Measurements from ENCODE around the gene HADH.
"Not testable (repeated sequence)": the region's sequence is repeated elsewhere in the genome, so short reads cannot be mapped to it uniquely, and the experiment has no call there.

Gene HADH

DNA sequence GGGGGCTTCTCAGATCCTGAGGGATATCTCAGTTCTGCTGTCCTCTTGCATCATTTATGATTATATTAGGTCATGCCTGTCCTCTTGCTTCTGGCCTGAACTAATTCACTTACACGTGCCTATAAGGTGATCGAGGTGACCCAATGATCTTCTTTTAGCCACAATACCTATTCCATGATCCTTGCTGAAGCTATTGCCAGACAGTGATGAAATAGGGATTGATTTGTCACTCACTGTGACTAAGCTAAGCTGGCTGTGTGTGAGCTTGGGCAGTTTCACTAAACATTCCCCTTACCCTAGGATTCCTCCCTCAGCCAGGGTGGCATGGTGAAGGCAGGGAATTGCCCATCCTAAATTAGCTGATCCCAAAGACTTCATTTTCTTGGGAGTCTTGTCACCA lies 19.0 kb downstream of the HADH start:
- Histone ChIP-seq H3K9me2 (ENCODE audit: low read depth, low read length) (no peaks in the 10 kb centered on the region), H3K36me3 (ENCODE audit: insufficient read depth, low read length) (peaks cover 49% of the 10 kb centered on the region)

DNA sequence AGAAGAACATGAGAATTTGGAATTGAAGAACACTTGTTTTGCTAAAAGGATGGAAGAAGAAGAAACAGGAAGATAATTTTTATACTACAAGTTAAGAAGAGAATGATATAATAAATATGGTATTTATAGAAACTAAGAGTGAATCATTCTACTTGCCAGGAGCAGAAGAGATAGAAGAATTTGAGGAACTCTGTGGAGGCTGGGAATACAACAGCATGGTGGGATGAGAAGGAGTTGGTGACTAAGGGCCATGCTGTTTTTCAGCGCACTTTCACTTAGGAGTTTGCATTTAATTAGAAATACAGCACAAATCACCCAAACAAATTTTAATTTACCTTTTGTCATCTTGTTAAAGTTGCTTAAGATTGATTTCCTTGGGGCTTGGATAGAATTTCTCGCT lies 20.5 kb downstream of the HADH start:
- Histone ChIP-seq H3K4me3 (ENCODE audit: low read depth, low read length, poor library complexity, severe bottlenecking) (no peak overlapping the region), H3F3A (ENCODE audit: insufficient read depth, low read length) (no peaks in the 10 kb centered on the region), H3K27ac (ENCODE audit: low read depth, low read length, poor library complexity, severe bottlenecking) (no peak overlapping the region), H3K79me2 (ENCODE audit: insufficient read depth, low read length) (peaks cover 4% of the 10 kb centered on the region), H3K9me3 (ENCODE audit: low read length) (no peaks in the 10 kb centered on the region), H3K27me3 (ENCODE audit: insufficient read depth, low read length) (no peaks in the 10 kb centered on the region), H3K4me2 (ENCODE audit: low read length) (no peak overlapping the region), H2AFZ (ENCODE audit: low read length) (no peak overlapping the region), H4K20me1 (ENCODE audit: insufficient read depth, low read length) (no peaks in the 10 kb centered on the region), H3K4me1 (ENCODE audit: insufficient read depth, low read length, severe bottlenecking) (no peaks in the 10 kb centered on the region), H3K9ac (ENCODE audit: low read length) (no peak overlapping the region), H3K9me2 (ENCODE audit: low read depth, low read length) (no peaks in the 10 kb centered on the region), H3K36me3 (ENCODE audit: insufficient read depth, low read length) (peaks cover 57% of the 10 kb centered on the region)
- TF ChIP-seq CTCF (IDR thresholded peaks at IDR 0.05; ENCODE audit: low read length) (no peak), EZH2 (IDR thresholded peaks at IDR 0.05; ENCODE audit: borderline replicate concordance, low read length) (no peak)

More for the DNA sequence above, 19.0 kb downstream of the HADH start:
- no peaks in the 10 kb centered on the region for H4K20me1 ChIP-seq (ENCODE audit: insufficient read depth, low read length)
- H3K4me1 ChIP-seq (ENCODE audit: insufficient read depth, low read length, severe bottlenecking) = peaks cover 4% of the 10 kb centered on the region
- no peak overlapping the region for H3K27ac ChIP-seq (ENCODE audit: low read depth, low read length, poor library complexity, severe bottlenecking)
- H3K27me3 ChIP-seq (ENCODE audit: insufficient read depth, low read length) = no peaks in the 10 kb centered on the region
- H3K4me2 ChIP-seq (ENCODE audit: low read length) = no peak overlapping the region
- no peaks in the 10 kb centered on the region for H3F3A ChIP-seq (ENCODE audit: insufficient read depth, low read length)
- TF ChIP-seq EZH2 (IDR thresholded peaks at IDR 0.05; ENCODE audit: borderline replicate concordance, low read length) = no peak
- H3K9ac ChIP-seq (ENCODE audit: low read length) = no peak overlapping the region
- H3K4me3 ChIP-seq (ENCODE audit: low read depth, low read length, poor library complexity, severe bottlenecking) = no peak overlapping the region
- H2AFZ ChIP-seq (ENCODE audit: low read length) = no peak overlapping the region
- peaks cover 4% of the 10 kb centered on the region for H3K79me2 ChIP-seq (ENCODE audit: insufficient read depth, low read length)
- no peaks in the 10 kb centered on the region for H3K9me3 ChIP-seq (ENCODE audit: low read length)

GRCh38 chr4:108012382-108012781 lies 22.7 kb downstream of the HADH start:
- H3K9me2 ChIP-seq (ENCODE audit: low read depth, low read length); H3K4me1 ChIP-seq (ENCODE audit: insufficient read depth, low read length, severe bottlenecking); H3K4me2 ChIP-seq (ENCODE audit: low read length); H4K20me1 ChIP-seq (ENCODE audit: insufficient read depth, low read length); H3K9ac ChIP-seq (ENCODE audit: low read length); H3K9me3 ChIP-seq (ENCODE audit: low read length); H3F3A ChIP-seq (ENCODE audit: insufficient read depth, low read length); H3K27me3 ChIP-seq (ENCODE audit: insufficient read depth, low read length); H3K27ac ChIP-seq (ENCODE audit: low read depth, low read length, poor library complexity, severe bottlenecking); H3K79me2 ChIP-seq (ENCODE audit: insufficient read depth, low read length); H2AFZ ChIP-seq (ENCODE audit: low read length); H3K4me3 ChIP-seq (ENCODE audit: low read depth, low read length, poor library complexity, severe bottlenecking): not testable (repeated sequence)
- peaks cover 77% of the 10 kb centered on the region for H3K36me3 ChIP-seq (ENCODE audit: insufficient read depth, low read length)

- Histone ChIP-seq H4K20me1 (ENCODE audit: insufficient read depth, low read length) (no peaks in the 10 kb centered on the region), H3K4me2 (ENCODE audit: low read length) (no peak overlapping the region), H3K36me3 (ENCODE audit: insufficient read depth, low read length) (peaks cover 79% of the 10 kb centered on the region), H3K4me3 (ENCODE audit: low read depth, low read length, poor library complexity, severe bottlenecking) (no peak overlapping the region), H3K4me1 (ENCODE audit: insufficient read depth, low read length, severe bottlenecking) (no peaks in the 10 kb centered on the region), H3F3A (ENCODE audit: insufficient read depth, low read length) (no peaks in the 10 kb centered on the region), H3K27ac (ENCODE audit: low read depth, low read length, poor library complexity, severe bottlenecking) (no peak overlapping the region), H3K9me3 (ENCODE audit: low read length) (no peaks in the 10 kb centered on the region), H3K79me2 (ENCODE audit: insufficient read depth, low read length) (no peaks in the 10 kb centered on the region), H3K9me2 (ENCODE audit: low read depth, low read length) (no peaks in the 10 kb centered on the region), H3K9ac (ENCODE audit: low read length) (no peak overlapping the region), H3K27me3 (ENCODE audit: insufficient read depth, low read length) (no peaks in the 10 kb centered on the region), H2AFZ (ENCODE audit: low read length) (no peak overlapping the region)
- TF ChIP-seq EZH2 (IDR thresholded peaks at IDR 0.05; ENCODE audit: borderline replicate concordance, low read length) = no peak
- no peak for TF ChIP-seq CTCF (IDR thresholded peaks at IDR 0.05; ENCODE audit: low read length)
These were observed 23.6 kb downstream of the HADH start for GRCh38 chr4:108013327-108013726.
